VCaP (cell line): ENCODE results near the gene MCTP2.

ENCODE experiments used
- H3K27ac ChIP-seq: fragments of 450-650 bp; 2 replicates; pipeline ENCODE4 v1.5.1; 2017
- CTCF ChIP-seq: fragments of 450-650 bp; conservative IDR thresholded peaks from 2 replicates; pipeline ENCODE4 v1.5.1; 2017; ENCODE audit warnings: mild to moderate bottlenecking, moderate library complexity

The MCTP2 gene

GRCh38 chr15:94230883-94231722, at the start of gene MCTP2:
MCTP2 (plus strand) TSS chr15:94231561; CDS start chr15:94298266, 66,705 bp downstream.
- TF ChIP-seq CTCF, result peak; percentile 62
- H3K27ac ChIP-seq, result peak within 1 kb of the TSS; percentile 94

GRCh38 chr15:94182883-94183282, 48.5 kb upstream of the MCTP2 start:
- no peak for TF ChIP-seq CTCF
- no peak overlapping the region for H3K27ac ChIP-seq

GRCh38 chr15:94185547-94186236, 45.7 kb upstream of the MCTP2 start:
- H3K27ac ChIP-seq, result no peak overlapping the region
- TF ChIP-seq CTCF, result no peak

GRCh38 chr15:94186770-94187331, 44.5 kb upstream of the MCTP2 start:
- H3K27ac ChIP-seq, result no peak overlapping the region
- no peak for TF ChIP-seq CTCF

GRCh38 chr15:94193906-94194305, 37.5 kb upstream of the MCTP2 start:
- no peak overlapping the region for H3K27ac ChIP-seq
- no peak for TF ChIP-seq CTCF

GRCh38 chr15:94196531-94196930, 34.8 kb upstream of the MCTP2 start:
- no peak overlapping the region for H3K27ac ChIP-seq
- no peak for TF ChIP-seq CTCF

GRCh38 chr15:94198633-94199032, 32.7 kb upstream of the MCTP2 start:
- TF ChIP-seq CTCF, result no peak
- no peak overlapping the region for H3K27ac ChIP-seq
